Activated B cell treated with CpG ODN at 0.5 μM for 24 hours (primary cell): ENCODE results near the gene BCR. TPM values are rescaled to one million over a fixed set of nuclear protein-coding genes. Genes with fewer than 3 reads are reported as not detected.

Experiments used
- ATAC-seq: fragments of 200-7000 bp; cut with Tn5 transposase; one replicate; pipeline ENCODE4 v1.10.0; 2021; ENCODE audit warnings: low read depth, mild to moderate bottlenecking, moderate library complexity
- CTCF ChIA-PET: fragments of 350-600 bp; sonication (Branson Sonifier 250); formaldehyde crosslinking; loops from one replicate; lab custom pipeline; 2021; ENCODE audit warnings: antibody characterized with exemption; lab: Charles Lee
- POLR2A ChIA-PET: fragments of 350-600 bp; sonication (Branson Sonifier 250); formaldehyde crosslinking; loops from one replicate; lab custom pipeline; 2021; ENCODE audit warnings: antibody characterized with exemption; lab: Charles Lee
- DNase-seq: peaks from one replicate; pipeline ENCODE4 v3.0.0; 2022
- H3K27ac Mint-ChIP-seq: one replicate; pipeline ENCODE4 v1.8.0; 2020; ENCODE audit warnings: mixed read lengths
- H3K27me3 Mint-ChIP-seq: one replicate; pipeline ENCODE4 v1.8.0; 2021; ENCODE audit warnings: mixed read lengths
- H3K36me3 Mint-ChIP-seq: one replicate; pipeline ENCODE4 v1.8.0; 2021; ENCODE audit warnings: low read depth, mixed read lengths
- H3K4me1 Mint-ChIP-seq: one replicate; pipeline ENCODE4 v1.8.0; 2021; ENCODE audit warnings: mixed read lengths
- H3K4me3 Mint-ChIP-seq: one replicate; pipeline ENCODE4 v1.8.0; 2020; ENCODE audit warnings: mild to moderate bottlenecking, mixed read lengths
- H3K9me3 Mint-ChIP-seq: one replicate; pipeline ENCODE4 v1.8.0; 2020; ENCODE audit warnings: mixed read lengths
- intact Hi-C: fragments of 100-400 bp; cut with micrococcal nuclease; formaldehyde crosslinking; loops from one replicate; pipeline ENCODE4 v1.15.1; 2024
- total RNA-seq: library from RNA; stranded (reverse); gene quantifications from 2 replicates; pipeline ENCODE4 v1.2.3, GENCODE V29; 2022
- TF ChIP-seq, protein P1 (sequence below): fragments of 200-600 bp; IDR thresholded peaks from one replicate; pipeline ENCODE4 v1.8.0; 2022; ENCODE audit warnings: antibody characterized with exemption, mild to moderate bottlenecking

Gene BCR
- total RNA-seq, 1 donor from 2014 or later, result 20.9 TPM

DNA sequence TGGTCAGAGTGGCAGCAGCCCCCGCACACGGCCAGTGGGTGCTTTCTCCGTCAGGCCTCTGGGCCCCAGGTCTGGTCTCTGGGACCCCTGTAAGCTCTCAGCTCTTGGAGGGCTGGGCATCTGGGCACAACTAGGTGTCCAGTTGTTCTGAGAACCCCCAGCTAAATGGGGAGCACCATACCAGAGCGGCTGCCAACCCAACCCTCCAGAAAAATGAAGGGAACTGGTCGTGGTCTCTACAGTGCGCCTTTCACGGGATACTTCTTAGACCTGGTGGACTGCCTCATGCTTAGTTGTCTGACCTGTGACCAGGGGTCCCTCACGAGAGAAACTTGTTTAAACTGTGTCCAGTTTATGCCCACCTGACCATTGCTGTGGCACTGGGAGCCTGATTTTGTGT, 104.9 kb downstream of the BCR start:
- H3K4me1 Mint-ChIP-seq, result peaks cover 5% of the 10 kb centered on the region
- POLR2A ChIA-PET, result interaction anchor here (0.9 kb wide), 1 partner anchor 108 kb away, joined by 3 read pairs; no protein-coding TSS in a partner anchor
- TF ChIP-seq, protein P1, sequence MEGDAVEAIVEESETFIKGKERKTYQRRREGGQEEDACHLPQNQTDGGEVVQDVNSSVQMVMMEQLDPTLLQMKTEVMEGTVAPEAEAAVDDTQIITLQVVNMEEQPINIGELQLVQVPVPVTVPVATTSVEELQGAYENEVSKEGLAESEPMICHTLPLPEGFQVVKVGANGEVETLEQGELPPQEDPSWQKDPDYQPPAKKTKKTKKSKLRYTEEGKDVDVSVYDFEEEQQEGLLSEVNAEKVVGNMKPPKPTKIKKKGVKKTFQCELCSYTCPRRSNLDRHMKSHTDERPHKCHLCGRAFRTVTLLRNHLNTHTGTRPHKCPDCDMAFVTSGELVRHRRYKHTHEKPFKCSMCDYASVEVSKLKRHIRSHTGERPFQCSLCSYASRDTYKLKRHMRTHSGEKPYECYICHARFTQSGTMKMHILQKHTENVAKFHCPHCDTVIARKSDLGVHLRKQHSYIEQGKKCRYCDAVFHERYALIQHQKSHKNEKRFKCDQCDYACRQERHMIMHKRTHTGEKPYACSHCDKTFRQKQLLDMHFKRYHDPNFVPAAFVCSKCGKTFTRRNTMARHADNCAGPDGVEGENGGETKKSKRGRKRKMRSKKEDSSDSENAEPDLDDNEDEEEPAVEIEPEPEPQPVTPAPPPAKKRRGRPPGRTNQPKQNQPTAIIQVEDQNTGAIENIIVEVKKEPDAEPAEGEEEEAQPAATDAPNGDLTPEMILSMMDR, result no peak
- CTCF ChIA-PET, result interaction anchor here (5.9 kb wide), 1 partner anchor 109 kb away, joined by 215 read pairs; the partner anchor contains the start of gene BCR
- no peak overlapping the region for H3K4me3 Mint-ChIP-seq
- H3K36me3 Mint-ChIP-seq, result peaks cover 26% of the 10 kb centered on the region
- DNase-seq (no peak), ATAC-seq (no peak)
- no peaks in the 10 kb centered on the region for H3K9me3 Mint-ChIP-seq
- intact Hi-C loops, result no loop called here
- H3K27me3 Mint-ChIP-seq, result no peaks in the 10 kb centered on the region
- H3K27ac Mint-ChIP-seq, result no peak overlapping the region

DNA sequence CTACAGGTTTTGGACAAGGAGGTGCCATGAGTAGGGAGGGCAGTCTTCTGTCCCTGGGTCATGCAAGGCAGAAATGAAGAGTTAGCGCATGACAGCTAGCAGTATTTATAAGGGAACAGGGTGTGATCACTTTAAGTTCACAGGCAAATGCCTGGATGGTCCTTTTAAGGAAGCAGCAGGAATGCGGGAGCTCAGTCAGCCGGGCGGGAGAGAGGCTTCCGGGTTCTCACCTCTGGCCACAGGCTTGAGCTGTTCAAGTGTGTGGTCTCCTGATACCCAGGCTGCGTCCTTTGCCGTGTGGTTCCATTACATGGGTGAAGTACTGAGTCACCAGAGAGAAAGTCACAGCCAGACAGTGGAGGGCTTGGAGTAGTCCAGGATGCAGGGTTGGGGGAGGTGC, 105.4 kb downstream of the BCR start:
- no peaks in the 10 kb centered on the region for H3K27me3 Mint-ChIP-seq
- H3K4me1 Mint-ChIP-seq, result peaks cover 5% of the 10 kb centered on the region
- peaks cover 31% of the 10 kb centered on the region for H3K36me3 Mint-ChIP-seq
- H3K27ac Mint-ChIP-seq, result no peak overlapping the region
- DNase-seq, result no peak
- ATAC-seq, result no peak
- H3K9me3 Mint-ChIP-seq, result no peaks in the 10 kb centered on the region
- no peak overlapping the region for H3K4me3 Mint-ChIP-seq
- intact Hi-C loops, result no loop called here
- ChIA-PET CTCF (interaction anchor here (5.9 kb wide), 1 partner anchor 110 kb away, joined by 215 read pairs; the partner anchor contains the start of gene BCR), POLR2A (interaction anchor here (0.9 kb wide), 1 partner anchor 109 kb away, joined by 3 read pairs; no protein-coding TSS in a partner anchor)
- TF ChIP-seq, protein P1, result no peak

DNA sequence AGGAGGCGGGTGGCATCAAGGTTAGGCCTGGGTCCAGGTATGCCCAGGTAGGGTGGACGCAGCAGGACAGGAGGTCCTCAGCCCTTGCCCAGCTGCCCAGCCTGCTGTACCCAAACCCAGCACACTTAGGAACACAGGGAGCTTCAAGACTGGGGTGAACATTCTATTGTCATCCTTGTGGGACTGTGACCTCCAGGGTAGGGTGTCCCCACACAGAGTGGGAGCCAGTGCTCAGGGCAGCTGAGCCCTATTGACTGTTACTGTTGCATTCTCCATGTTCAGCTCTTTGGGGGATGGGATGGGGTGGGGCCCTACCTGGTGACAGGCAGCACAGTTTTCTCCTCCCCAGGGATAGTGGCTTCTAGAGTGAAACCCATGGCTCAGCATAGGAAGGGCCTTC, 106.0 kb downstream of the BCR start:
- H3K36me3 Mint-ChIP-seq, result peaks cover 34% of the 10 kb centered on the region
- DNase-seq (no peak), ATAC-seq (no peak)
- POLR2A ChIA-PET, result no interaction called here
- no peaks in the 10 kb centered on the region for H3K27me3 Mint-ChIP-seq
- intact Hi-C loops, result no loop called here
- H3K4me1 Mint-ChIP-seq, result peaks cover 3% of the 10 kb centered on the region
- CTCF ChIA-PET, result interaction anchor here (5.9 kb wide), 1 partner anchor 110 kb away, joined by 215 read pairs; the partner anchor contains the start of gene BCR
- TF ChIP-seq, protein P1, result no peak
- H3K27ac Mint-ChIP-seq, result no peak overlapping the region
- no peak overlapping the region for H3K4me3 Mint-ChIP-seq
- no peaks in the 10 kb centered on the region for H3K9me3 Mint-ChIP-seq

DNA sequence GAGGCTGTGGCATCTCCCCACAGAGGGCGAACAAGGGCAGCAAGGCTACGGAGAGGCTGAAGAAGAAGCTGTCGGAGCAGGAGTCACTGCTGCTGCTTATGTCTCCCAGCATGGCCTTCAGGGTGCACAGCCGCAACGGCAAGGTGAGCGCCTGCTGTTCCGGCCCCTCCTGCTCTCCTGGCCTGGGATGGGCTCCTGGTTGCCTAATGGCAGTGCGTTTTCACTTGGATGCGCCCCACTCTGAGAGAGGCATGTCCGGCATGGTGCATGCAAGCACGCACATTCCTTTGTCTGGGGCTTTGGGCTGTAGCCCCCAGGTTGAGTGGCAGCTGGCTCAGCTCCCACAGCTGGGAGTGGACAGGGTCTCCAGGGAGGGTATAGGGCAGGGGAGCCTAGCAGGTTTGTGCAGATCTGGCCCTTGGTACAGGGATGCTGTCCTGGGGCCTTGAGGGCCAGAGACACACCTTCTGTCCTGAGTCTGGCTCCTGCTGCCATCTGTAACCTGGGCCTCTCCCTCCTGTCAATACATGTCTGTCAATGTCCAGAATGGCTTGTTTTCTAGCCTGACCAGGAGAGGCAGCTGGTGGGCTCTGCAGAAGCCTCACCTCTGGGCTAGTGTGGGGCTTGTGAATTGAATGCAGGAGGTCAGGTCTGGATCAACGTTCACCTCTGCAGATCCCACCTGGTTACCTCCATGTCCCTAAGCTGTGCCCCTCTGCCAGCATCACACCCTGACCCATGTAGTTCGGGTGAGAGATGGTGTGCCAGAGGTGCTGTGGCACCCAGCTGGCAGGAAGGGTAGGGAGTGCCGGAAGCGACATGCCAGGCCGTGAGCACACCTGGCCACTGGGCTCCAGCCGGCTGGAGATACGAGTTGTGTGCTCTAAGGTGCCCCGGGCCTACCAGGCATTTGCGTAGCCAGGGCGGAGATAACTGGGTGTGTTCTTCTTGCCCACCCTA, 107.1 kb downstream of the BCR start:
- H3K36me3 Mint-ChIP-seq, result peaks cover 40% of the 10 kb centered on the region
- H3K9me3 Mint-ChIP-seq, result no peaks in the 10 kb centered on the region
- POLR2A ChIA-PET, result no interaction called here
- no peak overlapping the region for H3K4me3 Mint-ChIP-seq
- ATAC-seq, result no peak
- no peaks in the 10 kb centered on the region for H3K27me3 Mint-ChIP-seq
- intact Hi-C loops, result no loop called here
- H3K27ac Mint-ChIP-seq, result no peak overlapping the region
- TF ChIP-seq, protein P1, result no peak
- no peak for DNase-seq
- CTCF ChIA-PET, result no interaction called here
- no peaks in the 10 kb centered on the region for H3K4me1 Mint-ChIP-seq
